Measurements from ENCODE around the gene CAMTA1. TPM values are rescaled to one million over a fixed set of nuclear protein-coding genes. Genes with fewer than 3 reads are reported as not detected.

Gene CAMTA1
- total and polyA plus RNA-seq, 4 donors, result 18.0 to 93.5 (median 35.8) TPM

GRCh38 chr1:6785728-6786505, 663 bp downstream of the CAMTA1 start:
- 2% methylated on average over 78 of the region's 78 CpGs for WGBS
- H3K27me3 ChIP-seq (ENCODE audit: control insufficient read depth in 4 of 4, insufficient read depth in 4 of 4, low read length in 3 of 4), result no peaks in the 10 kb centered on the region
- DNase-seq (ENCODE audit: low spot score), result no peak
- H3K4me1 ChIP-seq (ENCODE audit: control insufficient read depth in 4 of 4, insufficient read depth in 4 of 4, low read length in 3 of 4), result peaks cover 4 to 20% (median 11%) of the 10 kb centered on the region in 4 donors
- no peak overlapping the region for H3K9ac ChIP-seq (ENCODE audit: low read depth in 1 of 2, low read length in 2 of 2)
- H3K4me3 ChIP-seq (ENCODE audit: low read depth in 1 of 3, low read length in 3 of 3), result peak overlapping the region; percentile 70 to 93 (median 73)
- peak overlapping the region; percentile 48 to 73 for H3K27ac ChIP-seq (ENCODE audit: low read depth in 1 of 2, low read length in 2 of 2)
- H3K36me3 ChIP-seq (ENCODE audit: control insufficient read depth in 4 of 4, insufficient read depth in 3 of 4, low read depth in 1 of 4, low read length in 3 of 4), result no peaks in the 10 kb centered on the region
- no peak for TF ChIP-seq ATF3 (IDR thresholded peaks at IDR 0.05)
- no peaks in the 10 kb centered on the region for H3K9me3 ChIP-seq (ENCODE audit: control insufficient read depth in 4 of 4, low read length in 3 of 4)

GRCh38 chr1:6788946-6789345, 3.7 kb downstream of the CAMTA1 start:
- Histone ChIP-seq H3K9me3 (ENCODE audit: control insufficient read depth in 4 of 4, low read length in 3 of 4) (no peaks in the 10 kb centered on the region), H3K4me3 (ENCODE audit: low read depth in 1 of 3, low read length in 3 of 3) (no peak overlapping the region), H3K27me3 (ENCODE audit: control insufficient read depth in 4 of 4, insufficient read depth in 4 of 4, low read length in 3 of 4) (no peaks in the 10 kb centered on the region), H3K9ac (ENCODE audit: low read depth in 1 of 2, low read length in 2 of 2) (no peak overlapping the region), H3K27ac (ENCODE audit: low read depth in 1 of 2, low read length in 2 of 2) (no peak overlapping the region), H3K4me1 (ENCODE audit: control insufficient read depth in 4 of 4, insufficient read depth in 4 of 4, low read length in 3 of 4) (peaks cover 2 to 16% (median 10%) of the 10 kb centered on the region in 4 donors), H3K36me3 (ENCODE audit: control insufficient read depth in 4 of 4, insufficient read depth in 3 of 4, low read depth in 1 of 4, low read length in 3 of 4) (no peaks in the 10 kb centered on the region)
- WGBS, result 81% methylated on average over 2 of the region's 2 CpGs
- TF ChIP-seq FOXA1 (IDR thresholded peaks at IDR 0.05) (no peak), RXRA (IDR thresholded peaks at IDR 0.05) (no peak), FOXA2 (IDR thresholded peaks at IDR 0.05) (no peak), HNF4A (conservative IDR thresholded peaks at IDR 0.05) (no peak), GABPA (IDR thresholded peaks at IDR 0.05 in 1 of 2, conservative IDR thresholded peaks at IDR 0.05 in 1 of 2) (no peak), ZBTB33 (IDR thresholded peaks at IDR 0.05) (no peak), JUND (IDR thresholded peaks at IDR 0.05) (no peak), SP1 (IDR thresholded peaks at IDR 0.05) (no peak), TAF1 (conservative IDR thresholded peaks at IDR 0.05) (no peak)
- DNase-seq (ENCODE audit: low spot score), result no peak

- no peak for DNase-seq (ENCODE audit: low spot score)
- TF ChIP-seq REST (IDR thresholded peaks at IDR 0.05) (no peak), MAX (IDR thresholded peaks at IDR 0.05) (no peak), GABPA (IDR thresholded peaks at IDR 0.05 in 1 of 2, conservative IDR thresholded peaks at IDR 0.05 in 1 of 2) (no peak), FOXA1 (IDR thresholded peaks at IDR 0.05) (no peak), ZBTB33 (IDR thresholded peaks at IDR 0.05) (no peak), EGR1 (IDR thresholded peaks at IDR 0.05; ENCODE audit: low read depth in 2 of 2) (no peak), SP1 (IDR thresholded peaks at IDR 0.05) (no peak), JUND (IDR thresholded peaks at IDR 0.05) (no peak), YY1 (IDR thresholded peaks at IDR 0.05) (no peak)
- Histone ChIP-seq H3K9me3 (ENCODE audit: control insufficient read depth in 4 of 4, low read length in 3 of 4) (no peaks in the 10 kb centered on the region), H3K4me3 (ENCODE audit: low read depth in 1 of 3, low read length in 3 of 3) (no peak overlapping the region), H3K27ac (ENCODE audit: low read depth in 1 of 2, low read length in 2 of 2) (no peak overlapping the region), H3K36me3 (ENCODE audit: control insufficient read depth in 4 of 4, insufficient read depth in 3 of 4, low read depth in 1 of 4, low read length in 3 of 4) (no peaks in the 10 kb centered on the region), H3K4me1 (ENCODE audit: control insufficient read depth in 4 of 4, insufficient read depth in 4 of 4, low read length in 3 of 4) (peaks cover 2 to 16% (median 10%) of the 10 kb centered on the region in 4 donors), H3K27me3 (ENCODE audit: control insufficient read depth in 4 of 4, insufficient read depth in 4 of 4, low read length in 3 of 4) (no peaks in the 10 kb centered on the region), H3K9ac (ENCODE audit: low read depth in 1 of 2, low read length in 2 of 2) (no peak overlapping the region)
- 90% methylated on average over 2 of the region's 2 CpGs for WGBS
Observed at GRCh38 chr1:6790146-6790545, 4.9 kb downstream of the CAMTA1 start.

Measured in liver (tissue), 9 donors.